HL-60/S4 treated with retinoic acid at 250 ng/mL for 4 days and 3 days (cell line): ENCODE measurements around the gene CDV3.

ENCODE experiments used
- in situ Hi-C: fragments of 300-500 bp; cut with MboI; formaldehyde crosslinking; loops from 2 replicates; pipeline ENCODE4 v1.7.0; 2022; ENCODE audit warnings: low sequenced_read_pairs

CDV3 gene

GRCh38 chr3:133563816-133564215 is 9.7 kb upstream of the CDV3 start:
- in situ Hi-C loops: no loop called here

GRCh38 chr3:133568294-133569014 is 5.0 kb upstream of the CDV3 start:
- in situ Hi-C loops: no loop called here

GRCh38 chr3:133570139-133570936 is 3.1 kb upstream of the CDV3 start:
- in situ Hi-C loops: no loop called here

- in situ Hi-C loops: no loop called here
Measured at GRCh38 chr3:133570937-133571320, 2.6 kb upstream of the CDV3 start.

GRCh38 chr3:133572158-133573053 is 1.1 kb upstream of the CDV3 start:
- in situ Hi-C loops: no loop called here

- in situ Hi-C loops: no loop called here
Measured at GRCh38 chr3:133573054-133573628, 345 bp upstream of the CDV3 start.

- in situ Hi-C loops: no loop called here
Measured at GRCh38 chr3:133574260-133574881, 885 bp downstream of the CDV3 start.

- in situ Hi-C loops: no loop called here
Measured at GRCh38 chr3:133575086-133575485, 1.6 kb downstream of the CDV3 start.

- in situ Hi-C loops: no loop called here
Measured at GRCh38 chr3:133576169-133576568, 2.7 kb downstream of the CDV3 start.

GRCh38 chr3:133578548-133579191 is 5.2 kb downstream of the CDV3 start:
- in situ Hi-C loops: no loop called here

GRCh38 chr3:133583396-133583795 is 9.9 kb downstream of the CDV3 start:
- in situ Hi-C loops: no loop called here

- in situ Hi-C loops: no loop called here
Measured at GRCh38 chr3:133588035-133588434, 14.5 kb downstream of the CDV3 start.

GRCh38 chr3:133588784-133589465 is 15.4 kb downstream of the CDV3 start:
- in situ Hi-C loops: no loop called here

- in situ Hi-C loops: no loop called here
Measured at GRCh38 chr3:133589503-133589902, 16.0 kb downstream of the CDV3 start.

GRCh38 chr3:133591271-133591742 is 17.8 kb downstream of the CDV3 start:
- in situ Hi-C loops: no loop called here

- in situ Hi-C loops: no loop called here
Measured at GRCh38 chr3:133592843-133593242, 19.4 kb downstream of the CDV3 start.

GRCh38 chr3:133593243-133593642 is 19.8 kb downstream of the CDV3 start:
- in situ Hi-C loops: no loop called here

GRCh38 chr3:133595341-133595740 is 21.9 kb downstream of the CDV3 start:
- in situ Hi-C loops: no loop called here

- in situ Hi-C loops: no loop called here
Measured at GRCh38 chr3:133598405-133598804, 24.9 kb downstream of the CDV3 start.
